ENCODE results near the gene PLA2R1. TPM values are rescaled to one million over a fixed set of nuclear protein-coding genes. Genes with fewer than 3 reads are reported as not detected.

PLA2R1 gene
- polyA plus RNA-seq, 3 donors = not detected

DNA sequence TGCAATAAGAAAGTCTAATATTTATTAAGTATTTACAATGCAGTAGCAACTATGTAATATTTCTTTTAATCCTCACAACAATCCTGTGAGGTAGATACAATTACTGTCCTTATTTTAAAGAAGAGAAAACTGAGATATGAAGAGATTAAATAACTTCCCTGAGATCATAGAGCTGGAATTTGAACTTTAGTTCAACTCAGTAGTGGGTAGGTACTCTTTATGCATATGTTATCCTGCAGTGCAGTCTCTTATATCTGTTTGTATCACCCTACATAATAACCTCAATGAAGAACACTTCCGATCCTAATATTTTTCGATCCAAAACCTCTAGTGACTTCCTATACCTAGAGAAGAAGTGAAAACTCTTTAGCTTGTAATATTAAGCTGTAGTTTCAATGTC lies 64.2 kb downstream of the PLA2R1 start:
- Mint-ChIP-seq H3K27ac (no peak overlapping the region), H3K27me3 (ENCODE audit: low read depth in 3 of 3) (peaks cover 0 to 2% (median 0%) of the 10 kb centered on the region in 3 donors), H3K9me3 (peaks cover 0 to 6% (median 0%) of the 10 kb centered on the region in 7 donors), H3K4me1 (peaks cover 2% of the 10 kb centered on the region), H3K36me3 (no peaks in the 10 kb centered on the region), H3K4me3 (no peak overlapping the region)
- no peaks in the 10 kb centered on the region for H3K36me3 ChIP-seq (replicated peaks in 1 of 2; ENCODE audit: control insufficient read depth in 1 of 2, insufficient read depth in 2 of 2, low read length in 2 of 2)
- H3K4me1 ChIP-seq (ENCODE audit: control insufficient read depth in 1 of 2, insufficient read depth in 2 of 2, low read length in 2 of 2) = no peaks in the 10 kb centered on the region
- no peak overlapping the region for H3K4me2 ChIP-seq (replicated peaks; ENCODE audit: extremely low read depth, low read length, poor library complexity, severe bottlenecking)
- H3K27ac ChIP-seq (ENCODE audit: low read depth in 1 of 2, low read length in 2 of 2) = no peak overlapping the region
- H3K9ac ChIP-seq (ENCODE audit: insufficient read depth, low read length, poor library complexity, severe bottlenecking) = no peak overlapping the region
- no peaks in the 10 kb centered on the region for H3K27me3 ChIP-seq (ENCODE audit: control insufficient read depth in 2 of 2, insufficient read depth in 2 of 2, low read length in 2 of 2)
- H4K20me1 ChIP-seq (ENCODE audit: insufficient read depth, low read length) = no peaks in the 10 kb centered on the region
- TF ChIP-seq, protein P1, sequence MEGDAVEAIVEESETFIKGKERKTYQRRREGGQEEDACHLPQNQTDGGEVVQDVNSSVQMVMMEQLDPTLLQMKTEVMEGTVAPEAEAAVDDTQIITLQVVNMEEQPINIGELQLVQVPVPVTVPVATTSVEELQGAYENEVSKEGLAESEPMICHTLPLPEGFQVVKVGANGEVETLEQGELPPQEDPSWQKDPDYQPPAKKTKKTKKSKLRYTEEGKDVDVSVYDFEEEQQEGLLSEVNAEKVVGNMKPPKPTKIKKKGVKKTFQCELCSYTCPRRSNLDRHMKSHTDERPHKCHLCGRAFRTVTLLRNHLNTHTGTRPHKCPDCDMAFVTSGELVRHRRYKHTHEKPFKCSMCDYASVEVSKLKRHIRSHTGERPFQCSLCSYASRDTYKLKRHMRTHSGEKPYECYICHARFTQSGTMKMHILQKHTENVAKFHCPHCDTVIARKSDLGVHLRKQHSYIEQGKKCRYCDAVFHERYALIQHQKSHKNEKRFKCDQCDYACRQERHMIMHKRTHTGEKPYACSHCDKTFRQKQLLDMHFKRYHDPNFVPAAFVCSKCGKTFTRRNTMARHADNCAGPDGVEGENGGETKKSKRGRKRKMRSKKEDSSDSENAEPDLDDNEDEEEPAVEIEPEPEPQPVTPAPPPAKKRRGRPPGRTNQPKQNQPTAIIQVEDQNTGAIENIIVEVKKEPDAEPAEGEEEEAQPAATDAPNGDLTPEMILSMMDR (IDR thresholded peaks at IDR 0.05) = no peak
- intact Hi-C loops (cut with micrococcal nuclease) = no loop called here
- no peak overlapping the region for H2AFZ ChIP-seq (ENCODE audit: insufficient read depth, low read depth, low read length, poor library complexity, severe bottlenecking)
- no peaks in the 10 kb centered on the region for H3K9me3 ChIP-seq (replicated peaks in 1 of 2; ENCODE audit: control insufficient read depth in 1 of 2, insufficient read depth in 1 of 2, low read length in 2 of 2)
- no peaks in the 10 kb centered on the region for H3K79me2 ChIP-seq (ENCODE audit: insufficient read depth, low read length)
- no peak overlapping the region for H3K4me3 ChIP-seq (replicated peaks in 1 of 3; ENCODE audit: low read depth in 2 of 3, low read length in 3 of 3)
- DNase-seq = no peak
- WGBS (ENCODE audit: insufficient coverage) = no CpG with 5 or more reads among the region's 2 CpGs

DNA sequence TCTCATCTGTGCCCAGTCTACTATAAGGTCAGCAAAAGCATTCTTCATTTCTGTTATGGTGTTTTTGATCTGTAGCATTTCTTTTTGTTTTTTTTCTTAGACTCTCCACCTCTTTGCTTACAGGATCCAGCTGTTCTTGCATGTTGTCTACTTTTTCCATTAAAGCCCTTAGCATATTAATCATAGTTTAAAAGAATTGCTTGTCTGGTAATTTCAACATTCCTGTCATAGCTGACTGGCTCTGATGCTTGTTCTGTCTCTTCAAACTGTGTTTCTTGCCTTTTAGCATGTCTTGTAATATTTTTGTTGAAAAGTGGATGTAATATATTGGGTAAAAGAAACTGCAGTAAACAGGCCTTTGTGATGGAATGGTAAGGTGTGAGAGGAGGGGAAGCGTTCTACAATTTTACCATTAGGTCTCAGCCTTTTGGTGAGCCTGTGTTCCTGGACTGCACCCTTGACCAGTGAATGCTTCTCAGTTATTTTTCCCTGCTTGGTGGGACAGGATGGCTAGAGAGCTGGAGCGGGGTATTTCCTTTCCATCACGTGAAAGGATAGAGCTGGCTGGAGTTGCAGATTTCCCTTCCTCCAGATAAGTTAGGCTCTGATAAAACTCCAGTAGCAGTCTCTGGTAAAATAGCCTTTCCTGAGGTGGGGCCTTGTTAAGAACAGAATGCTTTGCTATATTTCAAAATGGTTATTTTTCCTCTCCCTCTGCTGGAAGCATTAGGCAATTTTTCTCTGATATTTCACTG lies 65.4 kb downstream of the PLA2R1 start:
- peaks cover 2% of the 10 kb centered on the region for H3K4me1 Mint-ChIP-seq
- intact Hi-C loops (cut with micrococcal nuclease) = no loop called here

More for the DNA sequence above, 65.4 kb downstream of the PLA2R1 start:
- 100% methylated on average over 1 of the region's 3 CpGs for WGBS (ENCODE audit: insufficient coverage)
- Mint-ChIP-seq H3K36me3 (no peaks in the 10 kb centered on the region), H3K27ac (no peak overlapping the region), H3K27me3 (ENCODE audit: low read depth in 3 of 3) (peaks cover 0 to 2% (median 0%) of the 10 kb centered on the region in 3 donors), H3K4me3 (no peak overlapping the region), H3K9me3 (peaks cover 0 to 6% (median 0%) of the 10 kb centered on the region in 7 donors)
- no peak overlapping the region for H3K4me2 ChIP-seq (replicated peaks; ENCODE audit: extremely low read depth, low read length, poor library complexity, severe bottlenecking)
- H3K9ac ChIP-seq (ENCODE audit: insufficient read depth, low read length, poor library complexity, severe bottlenecking) = no peak overlapping the region
- TF ChIP-seq, protein P1 (IDR thresholded peaks at IDR 0.05) = no peak
- no peaks in the 10 kb centered on the region for H3K79me2 ChIP-seq (ENCODE audit: insufficient read depth, low read length)
- no peaks in the 10 kb centered on the region for H4K20me1 ChIP-seq (ENCODE audit: insufficient read depth, low read length)
- H3K9me3 ChIP-seq (replicated peaks in 1 of 2; ENCODE audit: control insufficient read depth in 1 of 2, insufficient read depth in 1 of 2, low read length in 2 of 2) = no peaks in the 10 kb centered on the region
- H3K4me3 ChIP-seq (replicated peaks in 1 of 3; ENCODE audit: low read depth in 2 of 3, low read length in 3 of 3) = no peak overlapping the region
- no peak overlapping the region for H3K27ac ChIP-seq (ENCODE audit: low read depth in 1 of 2, low read length in 2 of 2)
- no peaks in the 10 kb centered on the region for H3K27me3 ChIP-seq (ENCODE audit: control insufficient read depth in 2 of 2, insufficient read depth in 2 of 2, low read length in 2 of 2)
- H3K36me3 ChIP-seq (replicated peaks in 1 of 2; ENCODE audit: control insufficient read depth in 1 of 2, insufficient read depth in 2 of 2, low read length in 2 of 2) = no peaks in the 10 kb centered on the region
- no peak overlapping the region for H2AFZ ChIP-seq (ENCODE audit: insufficient read depth, low read depth, low read length, poor library complexity, severe bottlenecking)
- H3K4me1 ChIP-seq (ENCODE audit: control insufficient read depth in 1 of 2, insufficient read depth in 2 of 2, low read length in 2 of 2) = no peaks in the 10 kb centered on the region
- DNase-seq = no peak

Data from CD14-positive monocyte (primary cell).